GM12874 (cell line): Measurements from ENCODE around the gene HOMER2.

Source experiments
- TF ChIP-seq, protein P1 (sequence below): IDR thresholded peaks from 2 replicates; pipeline ENCODE4 v1.5.1; 2011; ENCODE audit warnings: low read depth, mild to moderate bottlenecking, control low read depth, low read length, moderate library complexity; ENCODE audit not compliant: insufficient read depth

HOMER2 gene

DNA sequence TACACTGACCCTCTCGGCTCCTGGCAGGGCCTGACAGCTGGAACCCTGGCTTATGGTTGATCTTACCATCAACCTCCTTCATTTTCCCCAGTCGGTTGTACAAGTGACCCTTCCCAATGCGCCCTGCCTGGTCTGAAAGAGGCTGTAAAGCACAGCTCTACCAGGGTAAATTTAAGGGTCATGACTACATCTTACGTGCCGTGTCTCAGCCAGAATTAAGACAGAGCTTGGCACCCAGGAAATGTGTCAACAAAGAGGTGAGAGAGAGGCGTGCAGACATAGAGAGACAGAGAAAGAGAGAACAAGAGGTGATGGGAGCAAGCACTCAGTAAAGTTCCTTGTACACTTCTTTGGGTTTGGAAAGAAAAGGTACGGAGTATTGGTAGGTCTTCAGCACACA is 28.8 kb downstream of the HOMER2 start:
- TF ChIP-seq, protein P1, sequence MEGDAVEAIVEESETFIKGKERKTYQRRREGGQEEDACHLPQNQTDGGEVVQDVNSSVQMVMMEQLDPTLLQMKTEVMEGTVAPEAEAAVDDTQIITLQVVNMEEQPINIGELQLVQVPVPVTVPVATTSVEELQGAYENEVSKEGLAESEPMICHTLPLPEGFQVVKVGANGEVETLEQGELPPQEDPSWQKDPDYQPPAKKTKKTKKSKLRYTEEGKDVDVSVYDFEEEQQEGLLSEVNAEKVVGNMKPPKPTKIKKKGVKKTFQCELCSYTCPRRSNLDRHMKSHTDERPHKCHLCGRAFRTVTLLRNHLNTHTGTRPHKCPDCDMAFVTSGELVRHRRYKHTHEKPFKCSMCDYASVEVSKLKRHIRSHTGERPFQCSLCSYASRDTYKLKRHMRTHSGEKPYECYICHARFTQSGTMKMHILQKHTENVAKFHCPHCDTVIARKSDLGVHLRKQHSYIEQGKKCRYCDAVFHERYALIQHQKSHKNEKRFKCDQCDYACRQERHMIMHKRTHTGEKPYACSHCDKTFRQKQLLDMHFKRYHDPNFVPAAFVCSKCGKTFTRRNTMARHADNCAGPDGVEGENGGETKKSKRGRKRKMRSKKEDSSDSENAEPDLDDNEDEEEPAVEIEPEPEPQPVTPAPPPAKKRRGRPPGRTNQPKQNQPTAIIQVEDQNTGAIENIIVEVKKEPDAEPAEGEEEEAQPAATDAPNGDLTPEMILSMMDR: no peak

DNA sequence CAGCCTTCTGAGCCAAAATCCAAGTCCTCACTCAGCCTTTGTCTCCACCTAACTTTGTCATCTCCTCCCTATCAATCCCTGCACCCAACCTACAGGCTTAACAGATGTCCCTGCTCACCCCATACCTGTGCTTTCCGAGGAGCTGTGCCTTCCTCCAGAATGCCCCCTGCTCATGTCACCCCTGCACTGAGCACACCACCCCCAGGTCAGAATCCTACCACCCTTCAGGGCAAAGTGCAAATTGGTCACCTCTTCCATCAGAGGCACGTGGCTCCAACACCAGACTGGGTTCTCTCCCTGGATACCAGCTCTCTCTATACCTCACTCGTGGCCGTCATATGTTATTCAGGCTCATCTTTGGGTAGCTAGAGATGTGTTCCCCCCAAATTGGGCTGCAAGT is 29.8 kb downstream of the HOMER2 start:
- TF ChIP-seq, protein P1: no peak

DNA sequence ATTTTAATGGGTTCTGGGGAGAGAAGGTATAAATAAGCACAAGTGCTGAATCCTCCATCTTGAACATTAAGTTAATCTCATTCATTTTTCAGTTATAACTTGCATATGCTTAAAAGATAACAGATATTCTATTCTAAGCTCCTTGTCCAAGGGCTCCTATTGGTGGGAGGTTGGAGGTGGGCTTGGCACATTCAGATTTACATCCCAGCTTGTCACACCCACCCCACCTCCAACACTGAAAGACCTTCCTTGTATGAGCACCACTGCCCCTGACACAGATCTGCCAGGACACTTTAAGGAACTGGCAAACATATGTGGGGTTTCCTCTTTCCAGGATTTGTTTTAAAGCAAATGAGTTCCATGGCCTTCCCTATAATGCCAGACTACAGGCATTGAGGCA is 30.6 kb downstream of the HOMER2 start:
- TF ChIP-seq, protein P1: no peak

DNA sequence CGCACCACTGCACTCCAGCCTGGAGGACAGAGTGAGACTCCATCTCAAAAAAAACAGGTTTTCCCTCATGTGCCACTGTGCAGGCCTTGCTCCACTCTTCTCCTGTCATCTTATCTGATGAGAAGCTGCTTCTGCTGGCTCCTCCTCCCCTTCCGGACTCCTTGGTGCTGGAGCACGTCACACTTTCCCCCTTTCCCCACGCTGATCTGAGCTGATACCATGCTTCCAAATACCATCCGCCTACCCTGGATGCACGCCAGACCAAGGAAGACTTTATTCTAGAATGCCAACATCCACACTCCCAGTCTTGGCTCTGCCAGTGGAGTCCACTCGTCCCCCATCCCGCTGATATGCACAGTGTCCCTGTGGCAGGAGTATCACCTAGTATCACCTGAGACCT is 31.3 kb downstream of the HOMER2 start:
- TF ChIP-seq, protein P1: no peak

DNA sequence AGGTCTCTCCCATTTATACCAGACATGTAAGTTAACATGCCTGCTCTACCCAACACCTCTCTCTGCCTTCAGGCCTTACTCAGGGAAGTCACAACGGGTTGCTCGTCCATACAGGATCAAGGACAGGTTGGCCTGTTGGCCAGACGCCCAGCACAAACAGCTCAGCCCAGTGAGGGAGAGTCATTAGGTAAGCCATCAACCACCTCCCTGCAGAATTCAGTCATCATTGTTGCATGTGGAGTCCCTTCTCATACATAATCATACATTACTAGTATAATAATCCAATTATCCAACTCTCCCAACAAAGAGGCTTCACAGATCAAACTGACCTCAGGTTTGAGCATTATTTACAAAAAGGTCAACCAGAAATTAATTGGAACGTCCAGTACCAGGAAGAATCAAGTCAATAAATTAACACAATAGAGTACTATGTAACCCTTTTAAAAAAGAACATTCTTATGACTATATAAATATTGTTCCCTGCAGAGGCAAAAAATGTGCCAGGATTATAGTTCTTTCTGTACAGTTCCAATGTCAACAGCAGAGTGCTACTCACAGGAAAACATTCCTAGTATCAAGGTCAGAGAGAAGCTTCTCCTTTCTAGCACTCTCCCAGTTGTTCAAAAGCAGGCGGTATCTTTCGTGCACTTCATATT is 33.2 kb downstream of the HOMER2 start:
- TF ChIP-seq, protein P1: no peak

DNA sequence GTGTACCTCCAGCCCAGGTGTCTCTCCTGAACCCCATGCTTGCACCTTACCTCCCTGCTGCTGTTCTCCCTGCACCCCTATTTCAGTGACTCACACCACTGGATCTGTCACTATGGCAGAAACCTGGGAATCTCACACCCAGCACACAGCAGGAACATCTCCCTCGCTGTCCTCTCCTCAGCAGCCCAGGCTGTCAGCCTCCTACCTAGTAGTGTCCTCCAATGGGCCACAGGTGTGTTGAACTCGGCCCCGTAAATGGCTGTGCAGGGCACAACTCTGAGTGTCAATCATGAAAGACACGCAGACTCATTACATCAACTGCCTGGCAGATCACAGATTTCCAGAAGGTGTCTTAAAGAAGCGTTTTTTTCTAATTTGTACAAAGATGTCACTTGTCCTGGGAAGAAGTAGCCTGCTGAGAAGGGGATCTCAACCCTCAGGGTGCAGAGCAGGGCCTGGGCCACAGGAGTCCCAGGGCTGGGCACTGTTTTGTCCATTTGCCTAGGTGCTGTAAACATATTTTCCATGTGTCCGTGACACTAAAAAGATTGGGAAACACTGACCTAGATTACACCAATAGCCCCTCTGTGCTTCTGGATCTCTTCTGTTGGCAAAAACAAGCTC is 33.8 kb downstream of the HOMER2 start:
- TF ChIP-seq, protein P1: no peak

DNA sequence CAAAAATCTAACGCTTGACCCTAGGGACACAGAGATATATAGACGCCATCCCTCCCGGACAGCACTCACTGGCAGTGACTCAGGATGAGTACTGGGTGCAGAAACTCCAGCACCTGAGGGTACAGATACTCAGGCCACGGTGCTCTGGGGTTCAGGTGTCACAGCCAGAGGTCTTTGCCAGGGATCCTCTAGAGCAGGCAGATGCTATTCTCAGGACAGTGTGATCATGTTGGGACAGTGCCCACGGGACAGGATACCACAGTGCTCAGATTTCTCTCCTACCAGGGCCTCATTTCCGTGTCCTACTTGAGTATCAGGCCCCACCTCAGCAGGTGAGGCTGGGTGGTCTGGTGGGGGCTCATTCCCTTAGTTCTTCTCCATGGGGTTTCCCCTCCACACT is 34.4 kb downstream of the HOMER2 start:
- TF ChIP-seq, protein P1: no peak
